HFFc6 (cell line): ENCODE data around the gene ZBTB42. TPM values are rescaled to one million over a fixed set of nuclear protein-coding genes. Genes with fewer than 3 reads are reported as not detected.

Experiments
- DNase-seq: peaks from one replicate; pipeline ENCODE4 v3.0.0-alpha.2; 2018
- H3K27ac Mint-ChIP-seq: 2 replicates; pipeline ENCODE4 v1.8.0; 2020; ENCODE audit warnings: mild to moderate bottlenecking, mixed read lengths
- H3K27me3 Mint-ChIP-seq: 2 replicates; pipeline ENCODE4 v1.8.0; 2021; ENCODE audit warnings: mild to moderate bottlenecking, moderate library complexity, mixed read lengths; ENCODE audit not compliant: insufficient read depth
- H3K36me3 Mint-ChIP-seq: 2 replicates; pipeline ENCODE4 v1.8.0; 2021; ENCODE audit warnings: low read depth, mixed read lengths
- H3K4me1 Mint-ChIP-seq: 2 replicates; pipeline ENCODE4 v1.8.0; 2020; ENCODE audit warnings: low read depth, mixed read lengths
- H3K4me3 Mint-ChIP-seq: 2 replicates; pipeline ENCODE4 v1.8.0; 2020; ENCODE audit warnings: mild to moderate bottlenecking, moderate library complexity, mixed read lengths
- H3K9me3 Mint-ChIP-seq: 2 replicates; pipeline ENCODE4 v1.8.0; 2020; ENCODE audit warnings: mild to moderate bottlenecking, mixed read lengths
- CTCF ChIP-seq: fragments of 200-600 bp; sonication (generic); IDR thresholded peaks from 2 replicates; pipeline ENCODE4 v1.5.0; 2021; ENCODE audit warnings: antibody characterized with exemption, mild to moderate bottlenecking
- total RNA-seq, 6 experiments: library from RNA; stranded (reverse); fragmentation: NEBNext Ultra II Directional; extraction: Animal tissue kit (Norgen Biotek cat#: 25700); gene quantifications; 2 replicates in 1 of 6; 3 replicates in 5 of 6; pipeline ENCODE4 v1.2.3, GENCODE V29; 2021

The ZBTB42 gene
- total RNA-seq, 6 experiments from 2014 or later, result 1.3 to 1.8 (median 1.5) TPM

GRCh38 chr14:104801520-104802393, 856 bp downstream of the ZBTB42 start:
- Mint-ChIP-seq H3K36me3 (no peaks in the 10 kb centered on the region), H3K4me3 (peak overlapping the region; percentile 79), H3K9me3 (no peaks in the 10 kb centered on the region), H3K27ac (no peak overlapping the region), H3K27me3 (peaks cover 5% of the 10 kb centered on the region; the same call in 1 of the 2 replicates), H3K4me1 (peaks cover 12% of the 10 kb centered on the region)
- no peak for DNase-seq
- no peak for TF ChIP-seq CTCF

GRCh38 chr14:104802394-104803184, 1.7 kb downstream of the ZBTB42 start:
- H3K27me3 Mint-ChIP-seq, result peaks cover 5% of the 10 kb centered on the region; the same call in 1 of the 2 replicates

GRCh38 chr14:104803280-104803911, 2.5 kb downstream of the ZBTB42 start:
- DNase-seq, result no peak
- peaks cover 12% of the 10 kb centered on the region for H3K4me1 Mint-ChIP-seq
- TF ChIP-seq CTCF, result no peak
- no peak overlapping the region for H3K4me3 Mint-ChIP-seq
- H3K27me3 Mint-ChIP-seq, result peaks cover 5% of the 10 kb centered on the region; the same call in 1 of the 2 replicates
- H3K36me3 Mint-ChIP-seq, result no peaks in the 10 kb centered on the region
- H3K9me3 Mint-ChIP-seq, result no peaks in the 10 kb centered on the region
- H3K27ac Mint-ChIP-seq, result no peak overlapping the region

More at GRCh38 chr14:104802394-104803184, 1.7 kb downstream of the ZBTB42 start:
- no peak overlapping the region for H3K4me3 Mint-ChIP-seq
- H3K36me3 Mint-ChIP-seq, result no peaks in the 10 kb centered on the region
- H3K27ac Mint-ChIP-seq, result no peak overlapping the region
- no peaks in the 10 kb centered on the region for H3K9me3 Mint-ChIP-seq
- no peak for TF ChIP-seq CTCF
- H3K4me1 Mint-ChIP-seq, result peaks cover 12% of the 10 kb centered on the region
- DNase-seq, result no peak

GRCh38 chr14:104803912-104804410, 3.1 kb downstream of the ZBTB42 start:
- peaks cover 12% of the 10 kb centered on the region for H3K4me1 Mint-ChIP-seq
- H3K27ac Mint-ChIP-seq, result no peak overlapping the region
- H3K9me3 Mint-ChIP-seq, result no peaks in the 10 kb centered on the region
- no peak overlapping the region for H3K4me3 Mint-ChIP-seq
- H3K36me3 Mint-ChIP-seq, result no peaks in the 10 kb centered on the region
- DNase-seq, result no peak
- peaks cover 5% of the 10 kb centered on the region; the same call in 1 of the 2 replicates for H3K27me3 Mint-ChIP-seq
- TF ChIP-seq CTCF, result no peak
